Uterus (tissue), 2 donors: ENCODE results near the gene CCDC184.

Experiments used
- CTCF ChIP-seq, 4 experiments: fragments of 200-600 bp in 2 of 4; fragments of 450-650 bp in 2 of 4; sonication (generic) in 2 of 4; IDR thresholded peaks; one replicate each; pipeline ENCODE4 v1.5.1; 2016 to 2019; ENCODE audit warnings: antibody characterized with exemption in 4 of 4, mild to moderate bottlenecking in 2 of 4, moderate library complexity in 1 of 4
- POLR2A ChIP-seq, 2 donors: fragments of 450-650 bp; IDR thresholded peaks; one replicate each; pipeline ENCODE4 v1.6.1; 2016; ENCODE audit warnings: antibody characterized with exemption in 2 of 2, mild to moderate bottlenecking in 1 of 2, moderate library complexity in 1 of 2

- TF ChIP-seq CTCF (IDR thresholded peaks at IDR 0.05): no peak
- TF ChIP-seq POLR2A (IDR thresholded peaks at IDR 0.05): no peak
Measured at GRCh38 chr12:48160807-48161206, 22.6 kb upstream of the CCDC184 start.
